Hypothalamus (tissue), 51 donors: ENCODE data around the gene WIPI1.
"Not testable (repeated sequence)": the region's sequence is repeated elsewhere in the genome, so short reads cannot be mapped to it uniquely, and the experiment has no call there.

Experiments used
- DNase-seq, 51 donors: peaks; one replicate each; lab custom pipeline; 2025; lab: John Stamatoyannopoulos, UW

The WIPI1 gene

GRCh38 chr17:68387435-68388218 lies 69.7 kb downstream of the WIPI1 start:
- DNase-seq = no peak

GRCh38 chr17:68385490-68386215 lies 71.6 kb downstream of the WIPI1 start:
- DNase-seq = no peak

GRCh38 chr17:68384941-68385340 lies 72.4 kb downstream of the WIPI1 start:
- DNase-seq = no peak

GRCh38 chr17:68384471-68384870 lies 72.8 kb downstream of the WIPI1 start:
- DNase-seq = no peak

GRCh38 chr17:68383443-68384321 lies 73.6 kb downstream of the WIPI1 start:
- DNase-seq = no peak

- no peak for DNase-seq
Measured at GRCh38 chr17:68383120-68383442, 74.2 kb downstream of the WIPI1 start.

GRCh38 chr17:68382582-68383085 lies 74.7 kb downstream of the WIPI1 start:
- DNase-seq = no peak

GRCh38 chr17:68381076-68381900 lies 76.0 kb downstream of the WIPI1 start:
- no peak for DNase-seq

GRCh38 chr17:68379692-68380677 lies 77.3 kb downstream of the WIPI1 start:
- no peak for DNase-seq

GRCh38 chr17:68379177-68379510 lies 78.2 kb downstream of the WIPI1 start:
- DNase-seq = no peak

- peak in 41 of 51 donors; percentile 4 to 83 (median 35) for DNase-seq
Measured at GRCh38 chr17:68378268-68379176, 78.8 kb downstream of the WIPI1 start.

GRCh38 chr17:68377771-68378267 lies 79.5 kb downstream of the WIPI1 start:
- peak in 1 of 51 donors; percentile 21 for DNase-seq

GRCh38 chr17:68376178-68376577 lies 81.1 kb downstream of the WIPI1 start:
- DNase-seq = not testable (repeated sequence)

GRCh38 chr17:68375566-68375965 lies 81.7 kb downstream of the WIPI1 start:
- no peak for DNase-seq
